Mesendoderm (in vitro differentiated cells): ENCODE results near the gene KCNJ15.

ENCODE experiments used
- DNase-seq: peaks from one replicate; pipeline ENCODE4 v3.0.0; 2013
- H2AK5ac ChIP-seq: 2 replicates; pipeline ENCODE4 v1.6.1; 2013; ENCODE audit warnings: low read length, inconsistent platforms
- H2BK120ac ChIP-seq: 2 replicates; pipeline ENCODE4 v1.6.1; 2013; ENCODE audit warnings: low read depth, mild to moderate bottlenecking, low read length, moderate library complexity, mixed read lengths
- H2BK15ac ChIP-seq: replicated peaks from 2 replicates; pipeline ENCODE4 v1.6.1; 2013; ENCODE audit warnings: low read depth, mild to moderate bottlenecking, moderate library complexity
- H2BK5ac ChIP-seq: 2 replicates; pipeline ENCODE4 v1.6.1; 2013; ENCODE audit warnings: low read length, inconsistent platforms
- H3K18ac ChIP-seq: 2 replicates; pipeline ENCODE4 v1.6.1; 2013; ENCODE audit warnings: mild to moderate bottlenecking, low read length, mixed read lengths
- H3K23ac ChIP-seq: one replicate; pipeline ENCODE4 v1.6.1; 2013; ENCODE audit warnings: low read length
- H3K27ac ChIP-seq: 2 replicates; pipeline ENCODE4 v1.5.1; 2013; ENCODE audit warnings: low read depth, mild to moderate bottlenecking, inconsistent platforms, low read length, moderate library complexity
- H3K27me3 ChIP-seq: 2 replicates; pipeline ENCODE4 v1.6.1; 2013; ENCODE audit warnings: low read length, control low read depth, mild to moderate bottlenecking, inconsistent platforms; ENCODE audit not compliant: insufficient read depth, poor library complexity
- H3K36me3 ChIP-seq: 2 replicates; pipeline ENCODE4 v1.6.1; 2013; ENCODE audit warnings: low read length, inconsistent platforms; ENCODE audit not compliant: control insufficient read depth, insufficient read depth
- H3K4ac ChIP-seq: one replicate; pipeline ENCODE4 v1.6.1; 2013; ENCODE audit warnings: low read depth, mild to moderate bottlenecking, low read length, moderate library complexity
- H3K4me1 ChIP-seq: 2 replicates; pipeline ENCODE4 v1.6.1; 2013; ENCODE audit warnings: low read depth, low read length, inconsistent platforms; ENCODE audit not compliant: control insufficient read depth
- H3K4me2 ChIP-seq: 2 replicates; pipeline ENCODE4 v1.6.1; 2013; ENCODE audit warnings: low read length
- H3K4me3 ChIP-seq: 2 replicates; pipeline ENCODE4 v1.5.1; 2013; ENCODE audit warnings: mild to moderate bottlenecking, low read length
- H3K56ac ChIP-seq: one replicate; pipeline ENCODE4 v1.6.1; 2013; ENCODE audit warnings: low read length
- H3K79me1 ChIP-seq: 2 replicates; pipeline ENCODE4 v1.6.1; 2013; ENCODE audit warnings: low read length, inconsistent platforms
- H3K79me2 ChIP-seq: 2 replicates; pipeline ENCODE4 v1.6.1; 2013; ENCODE audit warnings: mild to moderate bottlenecking, low read length; ENCODE audit not compliant: control insufficient read depth, insufficient read depth
- H3K9ac ChIP-seq: 2 replicates; pipeline ENCODE4 v1.6.1; 2013; ENCODE audit warnings: low read length, inconsistent platforms
- H4K5ac ChIP-seq: one replicate; pipeline ENCODE4 v1.6.1; 2013; ENCODE audit warnings: low read length
- H4K8ac ChIP-seq: one replicate; pipeline ENCODE4 v1.6.1; 2013; ENCODE audit warnings: low read depth, mild to moderate bottlenecking, control low read depth, low read length, moderate library complexity
- WGBS: extraction: QIAGEN DNeasy Blood & Tissue Kit; methylation state at CpG from one replicate; pipeline ENCODE4 v1.1.7; 2013; ENCODE audit warnings: low lambda C conversion rate, missing lambda C conversion rate; ENCODE audit not compliant: insufficient coverage; ENCODE audit errors: extremely low coverage; 5-methylcytosine and 5-hydroxymethylcytosine counted together

The KCNJ15 gene

GRCh38 chr21:38240129-38240528 is 16.7 kb upstream of the KCNJ15 start:
- no peaks in the 10 kb centered on the region for H3K79me2 ChIP-seq
- no peak overlapping the region for H4K5ac ChIP-seq
- no peak overlapping the region for H3K4ac ChIP-seq
- no peak overlapping the region for H2BK120ac ChIP-seq
- H3K4me1 ChIP-seq, result no peaks in the 10 kb centered on the region
- no peaks in the 10 kb centered on the region for H3K27me3 ChIP-seq
- no peak overlapping the region for H3K18ac ChIP-seq
- no peaks in the 10 kb centered on the region for H3K79me1 ChIP-seq
- no peaks in the 10 kb centered on the region for H3K36me3 ChIP-seq
- H3K23ac ChIP-seq, result no peak overlapping the region
- WGBS, result no CpG with 5 or more reads among the region's 1 CpG
- DNase-seq, result no peak
- no peak overlapping the region for H3K56ac ChIP-seq
- no peak overlapping the region for H2AK5ac ChIP-seq
- H2BK15ac ChIP-seq, result no peak overlapping the region
- H3K4me2 ChIP-seq, result no peak overlapping the region
- no peak overlapping the region for H3K4me3 ChIP-seq
- no peak overlapping the region for H3K9ac ChIP-seq
- no peak overlapping the region for H4K8ac ChIP-seq
- no peak overlapping the region for H2BK5ac ChIP-seq
- H3K27ac ChIP-seq, result no peak overlapping the region

- WGBS, result no CpG with 5 or more reads among the region's 10 CpGs
- H4K5ac ChIP-seq, result no peak overlapping the region
- H2BK120ac ChIP-seq, result no peak overlapping the region
- H3K23ac ChIP-seq, result no peak overlapping the region
- H2BK5ac ChIP-seq, result no peak overlapping the region
- H3K18ac ChIP-seq, result no peak overlapping the region
- no peaks in the 10 kb centered on the region for H3K79me2 ChIP-seq
- no peaks in the 10 kb centered on the region for H3K79me1 ChIP-seq
- H3K36me3 ChIP-seq, result no peaks in the 10 kb centered on the region
- no peak overlapping the region for H3K56ac ChIP-seq
- no peaks in the 10 kb centered on the region for H3K4me1 ChIP-seq
- no peak overlapping the region for H2BK15ac ChIP-seq
- no peak overlapping the region for H2AK5ac ChIP-seq
- no peak overlapping the region for H4K8ac ChIP-seq
- H3K9ac ChIP-seq, result no peak overlapping the region
- H3K27me3 ChIP-seq, result no peaks in the 10 kb centered on the region
- DNase-seq, result no peak
- H3K4me2 ChIP-seq, result no peak overlapping the region
- H3K4me3 ChIP-seq, result no peak overlapping the region
- H3K4ac ChIP-seq, result no peak overlapping the region
- H3K27ac ChIP-seq, result no peak overlapping the region
Measured at GRCh38 chr21:38241029-38241740, 15.6 kb upstream of the KCNJ15 start.

- no peak overlapping the region for H3K27ac ChIP-seq
Measured at GRCh38 chr21:38242061-38242460, 14.7 kb upstream of the KCNJ15 start.

GRCh38 chr21:38243732-38244406 is 12.9 kb upstream of the KCNJ15 start:
- no peak overlapping the region for H3K4ac ChIP-seq
- no peak overlapping the region for H3K9ac ChIP-seq
- no CpG with 5 or more reads among the region's 7 CpGs for WGBS
- no peak overlapping the region for H3K4me2 ChIP-seq
- H3K79me2 ChIP-seq, result no peaks in the 10 kb centered on the region
- no peak overlapping the region for H4K8ac ChIP-seq
- no peak overlapping the region for H3K23ac ChIP-seq
- no peak for DNase-seq
- H3K56ac ChIP-seq, result no peak overlapping the region
- H2BK15ac ChIP-seq, result no peak overlapping the region
- H4K5ac ChIP-seq, result no peak overlapping the region
- no peak overlapping the region for H2AK5ac ChIP-seq
- no peak overlapping the region for H2BK120ac ChIP-seq
- H3K36me3 ChIP-seq, result no peaks in the 10 kb centered on the region
- H3K4me1 ChIP-seq, result no peaks in the 10 kb centered on the region
- H3K27me3 ChIP-seq, result no peaks in the 10 kb centered on the region
- H3K4me3 ChIP-seq, result no peak overlapping the region
- H3K27ac ChIP-seq, result no peak overlapping the region
- H2BK5ac ChIP-seq, result no peak overlapping the region
- H3K79me1 ChIP-seq, result no peaks in the 10 kb centered on the region
- H3K18ac ChIP-seq, result no peak overlapping the region

More at GRCh38 chr21:38242061-38242460, 14.7 kb upstream of the KCNJ15 start:
- Histone ChIP-seq H4K8ac (no peak overlapping the region), H3K4me3 (no peak overlapping the region), H3K18ac (no peak overlapping the region), H2BK120ac (no peak overlapping the region), H3K56ac (no peak overlapping the region), H3K36me3 (no peaks in the 10 kb centered on the region), H2AK5ac (no peak overlapping the region), H3K4ac (no peak overlapping the region), H3K23ac (no peak overlapping the region), H2BK5ac (no peak overlapping the region), H3K27me3 (no peaks in the 10 kb centered on the region), H3K4me2 (no peak overlapping the region), H3K9ac (no peak overlapping the region), H4K5ac (no peak overlapping the region), H2BK15ac (no peak overlapping the region), H3K4me1 (no peaks in the 10 kb centered on the region), H3K79me2 (no peaks in the 10 kb centered on the region), H3K79me1 (no peaks in the 10 kb centered on the region)
- no CpG with 5 or more reads among the region's 5 CpGs for WGBS
- DNase-seq, result no peak

GRCh38 chr21:38244407-38244787 is 12.4 kb upstream of the KCNJ15 start:
- H3K23ac ChIP-seq, result no peak overlapping the region
- no peak overlapping the region for H3K56ac ChIP-seq
- H3K4me3 ChIP-seq, result no peak overlapping the region
- no peak overlapping the region for H2AK5ac ChIP-seq
- H3K79me2 ChIP-seq, result no peaks in the 10 kb centered on the region
- no peak overlapping the region for H4K5ac ChIP-seq
- no peaks in the 10 kb centered on the region for H3K79me1 ChIP-seq
- no peak overlapping the region for H3K9ac ChIP-seq
- no peak overlapping the region for H4K8ac ChIP-seq
- no peaks in the 10 kb centered on the region for H3K36me3 ChIP-seq
- H3K18ac ChIP-seq, result no peak overlapping the region
- H3K4me2 ChIP-seq, result no peak overlapping the region
- WGBS, result no CpG with 5 or more reads among the region's 2 CpGs
- no peaks in the 10 kb centered on the region for H3K4me1 ChIP-seq
- DNase-seq, result no peak
- H2BK15ac ChIP-seq, result no peak overlapping the region
- no peaks in the 10 kb centered on the region for H3K27me3 ChIP-seq
- H2BK5ac ChIP-seq, result no peak overlapping the region
- H2BK120ac ChIP-seq, result no peak overlapping the region
- no peak overlapping the region for H3K4ac ChIP-seq
- no peak overlapping the region for H3K27ac ChIP-seq
